ENCODE results near the gene GRIK3.

DNA sequence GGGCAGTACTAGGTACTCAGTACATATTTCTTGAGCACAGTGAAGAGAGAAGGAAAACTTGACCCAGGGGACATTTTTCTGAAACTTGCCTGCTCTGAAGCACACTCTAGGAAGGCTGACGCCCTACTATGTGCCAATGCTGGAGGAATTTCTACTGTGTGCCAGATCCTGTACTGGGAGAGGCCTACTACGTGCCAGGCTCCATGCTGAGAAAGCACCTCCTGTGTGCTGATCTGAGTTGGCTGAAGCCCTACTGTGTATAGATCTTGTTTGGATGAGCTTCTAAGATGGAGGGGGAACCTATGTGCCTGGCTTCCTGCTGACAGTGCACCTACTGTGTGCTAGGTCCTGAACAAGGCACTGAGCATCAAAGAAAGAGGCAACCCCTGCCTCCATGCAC lies 86.2 kb downstream of the GRIK3 start:
- no peak for TF ChIP-seq POLR2A (IDR thresholded peaks at IDR 0.05)
- TF ChIP-seq, protein P1, sequence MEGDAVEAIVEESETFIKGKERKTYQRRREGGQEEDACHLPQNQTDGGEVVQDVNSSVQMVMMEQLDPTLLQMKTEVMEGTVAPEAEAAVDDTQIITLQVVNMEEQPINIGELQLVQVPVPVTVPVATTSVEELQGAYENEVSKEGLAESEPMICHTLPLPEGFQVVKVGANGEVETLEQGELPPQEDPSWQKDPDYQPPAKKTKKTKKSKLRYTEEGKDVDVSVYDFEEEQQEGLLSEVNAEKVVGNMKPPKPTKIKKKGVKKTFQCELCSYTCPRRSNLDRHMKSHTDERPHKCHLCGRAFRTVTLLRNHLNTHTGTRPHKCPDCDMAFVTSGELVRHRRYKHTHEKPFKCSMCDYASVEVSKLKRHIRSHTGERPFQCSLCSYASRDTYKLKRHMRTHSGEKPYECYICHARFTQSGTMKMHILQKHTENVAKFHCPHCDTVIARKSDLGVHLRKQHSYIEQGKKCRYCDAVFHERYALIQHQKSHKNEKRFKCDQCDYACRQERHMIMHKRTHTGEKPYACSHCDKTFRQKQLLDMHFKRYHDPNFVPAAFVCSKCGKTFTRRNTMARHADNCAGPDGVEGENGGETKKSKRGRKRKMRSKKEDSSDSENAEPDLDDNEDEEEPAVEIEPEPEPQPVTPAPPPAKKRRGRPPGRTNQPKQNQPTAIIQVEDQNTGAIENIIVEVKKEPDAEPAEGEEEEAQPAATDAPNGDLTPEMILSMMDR (IDR thresholded peaks at IDR 0.05): no peak
- no peak for TF ChIP-seq EP300 (IDR thresholded peaks at IDR 0.05; ENCODE audit: low read depth)
